ENCODE measurements around the gene LRRTM2.

Gene LRRTM2

GRCh38 chr5:138873466-138874221 lies 1.5 kb downstream of the LRRTM2 start:
- DNase-seq = peak; percentile 53
- peaks cover 3% of the 10 kb centered on the region for H3K9me3 ChIP-seq (ENCODE audit: severe bottlenecking)
- TF ChIP-seq, protein P1, sequence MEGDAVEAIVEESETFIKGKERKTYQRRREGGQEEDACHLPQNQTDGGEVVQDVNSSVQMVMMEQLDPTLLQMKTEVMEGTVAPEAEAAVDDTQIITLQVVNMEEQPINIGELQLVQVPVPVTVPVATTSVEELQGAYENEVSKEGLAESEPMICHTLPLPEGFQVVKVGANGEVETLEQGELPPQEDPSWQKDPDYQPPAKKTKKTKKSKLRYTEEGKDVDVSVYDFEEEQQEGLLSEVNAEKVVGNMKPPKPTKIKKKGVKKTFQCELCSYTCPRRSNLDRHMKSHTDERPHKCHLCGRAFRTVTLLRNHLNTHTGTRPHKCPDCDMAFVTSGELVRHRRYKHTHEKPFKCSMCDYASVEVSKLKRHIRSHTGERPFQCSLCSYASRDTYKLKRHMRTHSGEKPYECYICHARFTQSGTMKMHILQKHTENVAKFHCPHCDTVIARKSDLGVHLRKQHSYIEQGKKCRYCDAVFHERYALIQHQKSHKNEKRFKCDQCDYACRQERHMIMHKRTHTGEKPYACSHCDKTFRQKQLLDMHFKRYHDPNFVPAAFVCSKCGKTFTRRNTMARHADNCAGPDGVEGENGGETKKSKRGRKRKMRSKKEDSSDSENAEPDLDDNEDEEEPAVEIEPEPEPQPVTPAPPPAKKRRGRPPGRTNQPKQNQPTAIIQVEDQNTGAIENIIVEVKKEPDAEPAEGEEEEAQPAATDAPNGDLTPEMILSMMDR (IDR thresholded peaks at IDR 0.05; ENCODE audit: low read depth, low read length) = no peak
- H3K27me3 ChIP-seq (ENCODE audit: insufficient read depth, low read depth, severe bottlenecking) = no peaks in the 10 kb centered on the region
- peak overlapping the region; percentile 86 for H3K27ac ChIP-seq
- H3K4me3 ChIP-seq (ENCODE audit: low read depth, low read length) = peak overlapping the region; percentile 74
- peaks cover 8% of the 10 kb centered on the region for H3K36me3 ChIP-seq

DNA sequence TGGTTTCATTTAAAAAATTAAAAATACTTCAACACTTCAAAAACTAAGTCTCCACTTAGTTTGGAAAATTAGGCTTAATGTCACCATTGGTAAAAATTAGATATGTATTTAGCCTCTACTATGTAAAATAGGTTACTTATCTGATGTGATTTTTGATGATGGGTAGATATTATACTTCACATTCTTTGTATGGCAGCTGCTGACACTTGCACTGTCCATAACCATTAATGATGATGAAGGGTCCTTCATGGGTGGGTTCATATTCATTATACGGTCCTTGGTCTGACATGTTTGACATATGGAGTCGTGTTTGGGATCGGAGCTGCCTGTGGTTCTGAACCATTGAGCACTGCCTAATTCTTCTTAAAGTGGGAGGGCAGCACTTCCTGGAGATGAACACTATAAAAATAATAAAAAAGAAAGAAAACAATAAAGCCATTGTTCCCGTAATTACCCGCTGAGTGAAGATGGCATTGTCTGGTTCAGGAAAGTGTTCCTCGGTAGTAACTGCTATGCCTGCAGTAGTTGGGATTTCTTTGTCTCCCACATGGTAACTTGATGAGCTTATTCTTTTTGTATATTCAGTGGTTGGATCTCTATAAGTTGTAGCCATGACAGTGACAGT lies 2.2 kb downstream of the LRRTM2 start:
- TF ChIP-seq, protein P1 (IDR thresholded peaks at IDR 0.05; ENCODE audit: low read depth, low read length) = no peak
- Histone ChIP-seq H3K27ac (peak overlapping the region; percentile 86), H3K36me3 (peaks cover 13% of the 10 kb centered on the region), H3K27me3 (ENCODE audit: insufficient read depth, low read depth, severe bottlenecking) (no peaks in the 10 kb centered on the region), H3K4me3 (ENCODE audit: low read depth, low read length) (peak overlapping the region; percentile 74), H3K9me3 (ENCODE audit: severe bottlenecking) (peaks cover 3% of the 10 kb centered on the region)
- DNase-seq = no peak

DNA sequence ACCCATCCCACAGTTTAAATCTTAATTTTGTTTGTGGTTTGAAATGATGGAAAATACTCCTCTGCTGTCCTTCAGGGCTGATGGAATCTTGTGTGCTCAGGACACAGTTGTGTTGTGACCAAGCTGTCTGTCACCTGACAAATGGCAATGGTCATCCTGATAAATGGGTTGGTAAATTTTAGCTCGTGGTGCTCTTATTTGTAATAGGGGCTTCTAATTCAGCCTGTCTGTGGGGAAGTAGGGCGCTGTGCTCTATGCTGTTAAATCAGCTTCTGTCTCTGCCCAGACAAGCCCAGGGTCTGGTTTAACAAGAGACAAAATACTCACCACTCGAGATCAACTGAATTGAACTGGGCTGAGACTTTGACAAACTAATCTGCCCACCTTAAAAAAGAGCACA lies 4.5 kb downstream of the LRRTM2 start:
- Histone ChIP-seq H3K4me3 (ENCODE audit: low read depth, low read length) (peak overlapping the region; percentile 74), H3K27me3 (ENCODE audit: insufficient read depth, low read depth, severe bottlenecking) (no peaks in the 10 kb centered on the region), H3K9me3 (ENCODE audit: severe bottlenecking) (no peaks in the 10 kb centered on the region), H3K27ac (peak overlapping the region; percentile 86), H3K36me3 (peaks cover 22% of the 10 kb centered on the region)
- TF ChIP-seq, protein P1 (IDR thresholded peaks at IDR 0.05; ENCODE audit: low read depth, low read length) = no peak
- peak; percentile 62 for DNase-seq

- peak overlapping the region; percentile 86 for H3K27ac ChIP-seq
- no peaks in the 10 kb centered on the region for H3K27me3 ChIP-seq (ENCODE audit: insufficient read depth, low read depth, severe bottlenecking)
- no peak for DNase-seq
- peak overlapping the region; percentile 74 for H3K4me3 ChIP-seq (ENCODE audit: low read depth, low read length)
- no peaks in the 10 kb centered on the region for H3K9me3 ChIP-seq (ENCODE audit: severe bottlenecking)
- TF ChIP-seq, protein P1 (IDR thresholded peaks at IDR 0.05; ENCODE audit: low read depth, low read length) = no peak
- peaks cover 22% of the 10 kb centered on the region for H3K36me3 ChIP-seq
Observed at GRCh38 chr5:138869763-138870500, 5.2 kb downstream of the LRRTM2 start.

DNA sequence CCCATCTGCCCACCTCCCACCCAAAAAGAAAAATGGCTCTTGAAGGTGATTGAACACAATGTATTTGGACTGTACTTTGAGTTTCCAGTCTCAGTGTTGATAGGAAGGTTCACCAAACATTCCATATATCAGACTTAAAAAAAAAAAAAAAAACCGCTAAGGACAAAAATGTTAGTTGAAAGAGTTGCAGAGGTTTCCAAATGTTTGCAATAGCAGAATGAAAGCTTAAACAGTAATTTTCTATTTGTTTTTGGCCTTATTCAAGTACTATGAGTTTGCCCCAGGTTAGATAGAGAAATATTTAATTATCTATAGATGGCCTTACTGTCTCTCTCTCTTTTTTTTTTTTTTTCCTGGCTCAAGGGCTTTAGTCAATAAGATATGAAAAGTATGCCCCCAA lies 6.1 kb downstream of the LRRTM2 start:
- no peaks in the 10 kb centered on the region for H3K27me3 ChIP-seq (ENCODE audit: insufficient read depth, low read depth, severe bottlenecking)
- TF ChIP-seq, protein P1 (IDR thresholded peaks at IDR 0.05; ENCODE audit: low read depth, low read length) = no peak
- DNase-seq = no peak
- H3K4me3 ChIP-seq (ENCODE audit: low read depth, low read length) = no peak overlapping the region
- H3K27ac ChIP-seq = no peak overlapping the region; the same call in 1 of the 2 replicates
- H3K9me3 ChIP-seq (ENCODE audit: severe bottlenecking) = no peaks in the 10 kb centered on the region
- peaks cover 22% of the 10 kb centered on the region for H3K36me3 ChIP-seq
